Fibroblast of lung (primary cell): ENCODE measurements around the gene DVL1. TPM values are rescaled to one million over a fixed set of nuclear protein-coding genes. Genes with fewer than 3 reads are reported as not detected.

Experiments used
- DNase-seq, 2 donors: peaks; one replicate each; pipeline versions ENCODE4 v3.0.0 to v3.0.0-alpha.2; 2010; ENCODE audit warnings: low read depth in 2 of 2
- H2AFZ ChIP-seq: 2 replicates; pipeline ENCODE4 v1.5.1; 2012; ENCODE audit warnings: low read length, control low read depth, inconsistent platforms
- H3K27ac ChIP-seq: 2 replicates; pipeline ENCODE4 v1.5.1; 2011; ENCODE audit warnings: low read length, control low read depth; ENCODE audit not compliant: insufficient read depth
- H3K27me3 ChIP-seq: 2 replicates; pipeline ENCODE4 v1.5.1; 2011; ENCODE audit warnings: mild to moderate bottlenecking, low read length; ENCODE audit not compliant: control insufficient read depth, insufficient read depth
- H3K36me3 ChIP-seq: 2 replicates; pipeline ENCODE4 v1.5.1; 2011; ENCODE audit warnings: low read length; ENCODE audit not compliant: control insufficient read depth, insufficient read depth
- H3K4me1 ChIP-seq: 2 replicates; pipeline ENCODE4 v1.5.1; 2011; ENCODE audit warnings: low read length; ENCODE audit not compliant: control insufficient read depth, insufficient read depth; ENCODE audit errors: extremely low read depth
- H3K4me2 ChIP-seq: 2 replicates; pipeline ENCODE4 v1.5.1; 2011; ENCODE audit warnings: low read length, control low read depth; ENCODE audit not compliant: insufficient read depth; ENCODE audit errors: extremely low read depth
- H3K4me3 ChIP-seq, 4 experiments: fragments of 200-600 bp in 1 of 4; sonication (generic) in 1 of 4; replicated peaks in 1 of 4; 2 replicates each; pipeline ENCODE4 v1.5.1; 2011 to 2016; ENCODE audit warnings: low read length in 4 of 4, low read depth in 3 of 4, mild to moderate bottlenecking in 3 of 4, control low read depth in 2 of 4, inconsistent platforms in 1 of 4, mixed read lengths in 1 of 4; ENCODE audit not compliant: insufficient read depth in 1 of 4; ENCODE audit errors: control extremely low read depth in 1 of 4
- H3K79me2 ChIP-seq: 2 replicates; pipeline ENCODE4 v1.5.1; 2012; ENCODE audit warnings: mild to moderate bottlenecking, low read length, inconsistent platforms; ENCODE audit not compliant: control insufficient read depth, insufficient read depth
- H3K9ac ChIP-seq: 2 replicates; pipeline ENCODE4 v1.5.1; 2011; ENCODE audit warnings: mild to moderate bottlenecking, low read length, control low read depth; ENCODE audit not compliant: insufficient read depth
- H3K9me3 ChIP-seq: 2 replicates; pipeline ENCODE4 v1.5.1; 2012; ENCODE audit warnings: low read depth, low read length; ENCODE audit not compliant: control insufficient read depth, insufficient read depth
- H4K20me1 ChIP-seq: 2 replicates; pipeline ENCODE4 v1.5.1; 2011; ENCODE audit warnings: low read length; ENCODE audit not compliant: control insufficient read depth, insufficient read depth; ENCODE audit errors: extremely low read depth
- CTCF ChIP-seq, 2 donors: IDR thresholded peaks in 1 of 2; conservative IDR thresholded peaks in 1 of 2; 1 replicate in 1 of 2; 2 replicates in 1 of 2; pipeline ENCODE4 v1.5.1; 2011 to 2012; ENCODE audit warnings: low read length in 2 of 2, control low read depth in 1 of 2, inconsistent platforms in 1 of 2, low read depth in 1 of 2, mild to moderate bottlenecking in 1 of 2
- EZH2 ChIP-seq: IDR thresholded peaks from 2 replicates; pipeline ENCODE4 v1.5.1; 2012; ENCODE audit warnings: low read length, control low read depth, mild to moderate bottlenecking; ENCODE audit errors: missing control alignments
- polyA plus RNA-seq, 2 donors: library from polyadenylated mRNA; depleted of rRNA in 1 of 2; stranded (reverse) in 1 of 2; unstranded in 1 of 2; fragments of >200 nt; gene quantifications; 2 replicates each; pipeline ENCODE4 v1.2.1, GENCODE V29; 2011 to 2012; ENCODE audit warnings: missing spikeins in 1 of 2
- total RNA-seq: library from RNA; depleted of rRNA; stranded (reverse); fragments of >200 nt; gene quantifications from 2 replicates; pipeline ENCODE4 v1.2.1, GENCODE V29; 2014

DVL1 gene
- total and polyA plus RNA-seq, 2 donors (not counting 1 experiment from before 2014, with no cell fraction given): 9.1 to 107 TPM

- TF ChIP-seq EZH2 (no peak), CTCF (conservative IDR thresholded peaks at IDR 0.05 in 1 of 2, IDR thresholded peaks at IDR 0.05 in 1 of 2; ENCODE audit: low read depth in 1 of 2, low read length in 2 of 2) (no peak)
- peaks cover 35% of the 10 kb centered on the region for H3K4me1 ChIP-seq
Measured at GRCh38 chr1:1358433-1359271, 9.4 kb upstream of the DVL1 start, which contains the start of gene MXRA8. TSS of gene MXRA8 (minus strand) at chr1:1358555. CDS start at chr1:1358504, 51 bp downstream.

GRCh38 chr1:1357871-1358432 is 8.7 kb upstream of the DVL1 start:
- H2AFZ ChIP-seq: no peak overlapping the region
- peak overlapping the region; percentile 87 for H3K4me2 ChIP-seq
- H3K79me2 ChIP-seq: peaks cover 52% of the 10 kb centered on the region
- H3K4me1 ChIP-seq: peaks cover 35% of the 10 kb centered on the region
- no peaks in the 10 kb centered on the region for H3K27me3 ChIP-seq
- H3K36me3 ChIP-seq: peaks cover 19% of the 10 kb centered on the region
- TF ChIP-seq EZH2 (no peak), CTCF (conservative IDR thresholded peaks at IDR 0.05 in 1 of 2, IDR thresholded peaks at IDR 0.05 in 1 of 2; ENCODE audit: low read depth in 1 of 2, low read length in 2 of 2) (no peak)
- no peaks in the 10 kb centered on the region for H3K9me3 ChIP-seq
- DNase-seq: no peak
- peak overlapping the region; percentile 92 for H3K9ac ChIP-seq
- peak overlapping the region; percentile 91 to 98 (median 97) for H3K4me3 ChIP-seq
- no peaks in the 10 kb centered on the region for H4K20me1 ChIP-seq
- peak overlapping the region; percentile 96 for H3K27ac ChIP-seq

More at GRCh38 chr1:1358433-1359271, 9.4 kb upstream of the DVL1 start, which contains the start of gene MXRA8:
- Histone ChIP-seq H3K79me2 (peaks cover 45% of the 10 kb centered on the region), H4K20me1 (no peaks in the 10 kb centered on the region), H2AFZ (no peak within 1 kb of the TSS), H3K9ac (peak within 1 kb of the TSS; percentile 92), H3K36me3 (peaks cover 13% of the 10 kb centered on the region), H3K27ac (peak within 1 kb of the TSS; percentile 96), H3K4me3 (peak within 1 kb of the TSS; percentile 91 to 98 (median 97)), H3K27me3 (no peaks in the 10 kb centered on the region), H3K9me3 (no peaks in the 10 kb centered on the region), H3K4me2 (peak within 1 kb of the TSS; percentile 87)
- peak; percentile 88 to 96 for DNase-seq

DNA sequence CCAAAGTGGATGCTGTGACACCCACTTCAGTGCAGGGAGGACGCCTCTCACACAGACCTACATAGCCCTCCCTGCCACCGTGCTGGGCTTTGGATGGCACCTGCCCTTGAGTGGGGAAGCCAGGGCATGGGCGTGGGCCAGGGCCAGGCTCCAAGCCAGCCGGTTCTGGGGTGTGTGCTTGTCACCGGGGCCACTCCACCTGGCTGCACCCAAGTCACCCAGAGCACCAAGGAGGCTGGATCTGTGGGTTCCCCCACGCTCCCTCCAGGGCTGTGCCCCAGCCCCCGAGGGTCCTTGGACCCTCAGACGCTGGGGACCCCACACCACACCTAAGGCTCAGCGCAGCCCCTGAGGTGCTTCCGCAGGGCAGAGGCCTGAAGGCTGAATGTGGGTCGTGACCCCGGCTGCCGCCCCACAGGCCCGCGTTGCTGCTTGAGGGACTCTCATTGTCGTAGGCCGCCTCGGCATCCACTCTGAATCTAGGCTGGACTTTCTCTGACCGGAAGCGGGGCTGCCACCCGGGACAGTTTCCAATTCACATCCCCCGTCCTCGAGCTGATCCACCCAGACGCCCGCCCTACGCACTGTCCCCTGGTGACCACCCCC is 7.7 kb upstream of the DVL1 start:
- no peak overlapping the region for H2AFZ ChIP-seq

More for the DNA sequence above, 7.7 kb upstream of the DVL1 start:
- peak overlapping the region; percentile 87 for H3K4me2 ChIP-seq
- H3K79me2 ChIP-seq: peaks cover 60% of the 10 kb centered on the region
- no peaks in the 10 kb centered on the region for H3K9me3 ChIP-seq
- TF ChIP-seq CTCF (conservative IDR thresholded peaks at IDR 0.05 in 1 of 2, IDR thresholded peaks at IDR 0.05 in 1 of 2; ENCODE audit: low read depth in 1 of 2, low read length in 2 of 2): no peak
- TF ChIP-seq EZH2: no peak
- peaks cover 25% of the 10 kb centered on the region for H3K36me3 ChIP-seq
- H3K4me3 ChIP-seq: peak overlapping the region; percentile 91 to 98 (median 97)
- peak overlapping the region; percentile 92 for H3K9ac ChIP-seq
- H3K4me1 ChIP-seq: peaks cover 43% of the 10 kb centered on the region
- peak overlapping the region; percentile 96 for H3K27ac ChIP-seq
- DNase-seq: no peak
- H3K27me3 ChIP-seq: no peaks in the 10 kb centered on the region
- no peaks in the 10 kb centered on the region for H4K20me1 ChIP-seq
